OCI-LY7 (cell line): Measurements from ENCODE around the gene SMIM17. TPM values are rescaled to one million over a fixed set of nuclear protein-coding genes. Genes with fewer than 3 reads are reported as not detected.

Experiments used
- BruUV-seq: library from RNA; stranded (reverse); fragments of 400-500 nt; replicated peaks from 2 replicates; lab custom pipeline; 2021; lab: Mats Ljungman, UMichigan
- CTCF ChIA-PET: fragments of 300-600 bp; sonication (Branson Sonifier 250); formaldehyde crosslinking; loops from one replicate; lab custom pipeline; 2022; ENCODE audit warnings: antibody characterized with exemption; ENCODE audit not compliant: unreplicated experiment; lab: Charles Lee
- POLR2A ChIA-PET: fragments of 300-600 bp; sonication (Branson Sonifier 250); formaldehyde crosslinking; loops from one replicate; lab custom pipeline; 2022; ENCODE audit warnings: antibody characterized with exemption; lab: Charles Lee
- DNase-seq: peaks from one replicate; pipeline ENCODE4 v3.0.0-alpha.2; 2015; ENCODE audit warnings: low spot score
- H2AFZ ChIP-seq: fragments of 200-600 bp; sonication (generic), shearing (Covaris generic); 2 replicates; pipeline ENCODE4 v1.6.1; 2014; ENCODE audit warnings: mild to moderate bottlenecking, antibody characterized with exemption, low read length, moderate library complexity
- H3K27ac ChIP-seq: fragments of 200-600 bp; sonication (generic); 2 replicates; pipeline ENCODE4 v1.5.1; 2014; ENCODE audit warnings: mixed run types, low read depth, mild to moderate bottlenecking, moderate library complexity, low read length, inconsistent platforms; ENCODE audit not compliant: poor library complexity, severe bottlenecking
- H3K36me3 ChIP-seq: fragments of 200-600 bp; sonication (generic); 2 replicates; pipeline ENCODE4 v1.6.1; 2014; ENCODE audit warnings: mild to moderate bottlenecking, antibody characterized with exemption, low read length, moderate library complexity, mixed read lengths; ENCODE audit not compliant: insufficient read depth
- H3K4me1 ChIP-seq: fragments of 200-600 bp; sonication (generic); 2 replicates; pipeline ENCODE4 v1.5.1; 2014; ENCODE audit warnings: mild to moderate bottlenecking, low read length; ENCODE audit not compliant: insufficient read depth, poor library complexity, severe bottlenecking
- H3K4me2 ChIP-seq: fragments of 200-600 bp; sonication (generic); 2 replicates; pipeline ENCODE4 v1.6.1; 2014; ENCODE audit warnings: mild to moderate bottlenecking, low read length
- H3K4me3 ChIP-seq: fragments of 200-600 bp; sonication (generic); 2 replicates; pipeline ENCODE4 v1.5.1; 2014; ENCODE audit warnings: mild to moderate bottlenecking, low read depth, low read length; ENCODE audit not compliant: poor library complexity, severe bottlenecking
- H3K79me2 ChIP-seq: fragments of 200-600 bp; sonication (generic); 2 replicates; pipeline ENCODE4 v1.6.1; 2016; ENCODE audit warnings: low read depth, mild to moderate bottlenecking, low read length, moderate library complexity, mixed read lengths; ENCODE audit not compliant: insufficient read depth
- H3K9me2 ChIP-seq: fragments of 200-600 bp; sonication (generic); 2 replicates; pipeline ENCODE4 v1.6.1; 2016; ENCODE audit warnings: mild to moderate bottlenecking, low read length, mixed read lengths; ENCODE audit not compliant: insufficient read depth
- H3K9me3 ChIP-seq: fragments of 200-600 bp; sonication (generic); 2 replicates; pipeline ENCODE4 v1.6.1; 2014; ENCODE audit warnings: mild to moderate bottlenecking, mixed run types, low read length, mixed read lengths
- H4K20me1 ChIP-seq: fragments of 200-600 bp; sonication (generic); 2 replicates; pipeline ENCODE4 v1.6.1; 2014; ENCODE audit warnings: mild to moderate bottlenecking, antibody characterized with exemption, low read length, moderate library complexity, mixed read lengths; ENCODE audit not compliant: insufficient read depth
- EZH2phosphoT487 ChIP-seq: fragments of 200-600 bp; sonication (generic); IDR thresholded peaks from 2 replicates; pipeline ENCODE4 v1.6.1; 2018; ENCODE audit warnings: low read depth, borderline replicate concordance, mild to moderate bottlenecking, mixed run types, antibody characterized with exemption, low read length, moderate library complexity, mixed read lengths
- intact Hi-C: fragments of 100-400 bp; cut with micrococcal nuclease; formaldehyde crosslinking; loops from one replicate; pipeline ENCODE4 v1.10.0; 2022; ENCODE audit not compliant: unreplicated experiment
- total RNA-seq, 2 experiments: library from RNA; depleted of rRNA in 1 of 2; stranded (reverse); fragments of >200 nt in 1 of 2; shearing (Covaris generic) in 1 of 2; gene quantifications; 2 replicates each; pipeline ENCODE4 v1.2.3, GENCODE V29; 2014 to 2022
- TF ChIP-seq, protein P1 (sequence below): fragments of 200-600 bp; sonication (generic); conservative IDR thresholded peaks from 2 replicates; pipeline ENCODE4 v1.5.1; 2014; ENCODE audit warnings: mild to moderate bottlenecking, antibody characterized with exemption, low read length, moderate library complexity, mixed read lengths

The SMIM17 gene
- total RNA-seq, 2 experiments from 2014 or later, result not detected

DNA sequence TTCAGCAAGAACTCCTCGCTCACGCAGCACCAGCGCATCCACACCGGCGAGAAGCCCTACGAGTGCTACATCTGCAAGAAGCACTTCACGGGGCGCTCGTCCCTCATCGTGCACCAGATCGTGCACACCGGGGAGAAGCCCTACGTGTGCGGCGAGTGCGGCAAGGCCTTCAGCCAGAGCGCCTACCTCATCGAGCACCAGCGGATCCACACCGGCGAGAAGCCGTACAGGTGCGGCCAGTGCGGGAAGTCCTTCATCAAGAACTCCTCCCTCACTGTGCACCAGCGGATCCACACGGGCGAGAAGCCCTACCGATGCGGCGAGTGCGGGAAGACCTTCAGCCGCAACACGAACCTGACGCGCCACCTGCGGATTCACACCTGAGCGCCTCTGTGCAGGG is 20.6 kb upstream of the SMIM17 start:
- Histone ChIP-seq H3K4me3 (no peak overlapping the region), H3K79me2 (no peaks in the 10 kb centered on the region), H3K4me1 (no peaks in the 10 kb centered on the region), H3K9me3 (no peaks in the 10 kb centered on the region), H3K27ac (no peak overlapping the region), H3K4me2 (no peak overlapping the region), H3K36me3 (peaks cover 14% of the 10 kb centered on the region; the same call in 1 of the 2 replicates), H3K9me2 (no peaks in the 10 kb centered on the region), H2AFZ (no peak overlapping the region), H4K20me1 (no peaks in the 10 kb centered on the region)
- CTCF ChIA-PET, result no interaction called here
- no peak for DNase-seq
- intact Hi-C loops, result no loop called here
- TF ChIP-seq, protein P1, sequence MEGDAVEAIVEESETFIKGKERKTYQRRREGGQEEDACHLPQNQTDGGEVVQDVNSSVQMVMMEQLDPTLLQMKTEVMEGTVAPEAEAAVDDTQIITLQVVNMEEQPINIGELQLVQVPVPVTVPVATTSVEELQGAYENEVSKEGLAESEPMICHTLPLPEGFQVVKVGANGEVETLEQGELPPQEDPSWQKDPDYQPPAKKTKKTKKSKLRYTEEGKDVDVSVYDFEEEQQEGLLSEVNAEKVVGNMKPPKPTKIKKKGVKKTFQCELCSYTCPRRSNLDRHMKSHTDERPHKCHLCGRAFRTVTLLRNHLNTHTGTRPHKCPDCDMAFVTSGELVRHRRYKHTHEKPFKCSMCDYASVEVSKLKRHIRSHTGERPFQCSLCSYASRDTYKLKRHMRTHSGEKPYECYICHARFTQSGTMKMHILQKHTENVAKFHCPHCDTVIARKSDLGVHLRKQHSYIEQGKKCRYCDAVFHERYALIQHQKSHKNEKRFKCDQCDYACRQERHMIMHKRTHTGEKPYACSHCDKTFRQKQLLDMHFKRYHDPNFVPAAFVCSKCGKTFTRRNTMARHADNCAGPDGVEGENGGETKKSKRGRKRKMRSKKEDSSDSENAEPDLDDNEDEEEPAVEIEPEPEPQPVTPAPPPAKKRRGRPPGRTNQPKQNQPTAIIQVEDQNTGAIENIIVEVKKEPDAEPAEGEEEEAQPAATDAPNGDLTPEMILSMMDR, result no peak
- no peak for TF ChIP-seq EZH2phosphoT487
- no TSS peak for BruUV-seq
- POLR2A ChIA-PET, result no interaction called here

DNA sequence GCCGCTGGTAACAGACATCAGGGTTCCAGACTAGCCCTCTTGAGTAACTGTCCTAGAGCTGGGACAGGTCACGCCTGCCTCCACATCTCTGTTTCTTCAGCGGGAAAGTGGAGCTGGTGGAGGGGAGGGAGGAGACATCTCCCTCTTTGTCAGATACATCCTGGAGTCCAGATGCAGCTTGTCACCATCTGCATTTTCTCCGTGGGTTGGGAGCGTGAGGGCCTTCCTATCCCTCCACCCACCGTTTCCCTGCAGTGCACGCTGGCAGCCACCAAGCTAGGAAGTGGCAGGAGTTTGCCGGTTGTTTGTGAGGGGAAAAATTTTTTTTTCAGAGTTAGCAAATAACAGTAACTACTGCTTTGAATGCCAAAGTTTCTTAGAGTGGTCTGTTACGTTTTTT is 20.0 kb upstream of the SMIM17 start:
- no TSS peak for BruUV-seq
- Histone ChIP-seq H3K27ac (no peak overlapping the region), H3K4me1 (no peaks in the 10 kb centered on the region), H3K79me2 (no peaks in the 10 kb centered on the region), H4K20me1 (no peaks in the 10 kb centered on the region), H3K36me3 (peaks cover 7% of the 10 kb centered on the region; the same call in 1 of the 2 replicates), H3K9me2 (no peaks in the 10 kb centered on the region), H3K9me3 (no peaks in the 10 kb centered on the region), H3K4me2 (no peak overlapping the region), H3K4me3 (no peak overlapping the region), H2AFZ (no peak overlapping the region)
- ChIA-PET CTCF (no interaction called here), POLR2A (no interaction called here)
- no peak for TF ChIP-seq EZH2phosphoT487
- TF ChIP-seq, protein P1, result no peak
- no peak for DNase-seq
- intact Hi-C loops, result no loop called here

DNA sequence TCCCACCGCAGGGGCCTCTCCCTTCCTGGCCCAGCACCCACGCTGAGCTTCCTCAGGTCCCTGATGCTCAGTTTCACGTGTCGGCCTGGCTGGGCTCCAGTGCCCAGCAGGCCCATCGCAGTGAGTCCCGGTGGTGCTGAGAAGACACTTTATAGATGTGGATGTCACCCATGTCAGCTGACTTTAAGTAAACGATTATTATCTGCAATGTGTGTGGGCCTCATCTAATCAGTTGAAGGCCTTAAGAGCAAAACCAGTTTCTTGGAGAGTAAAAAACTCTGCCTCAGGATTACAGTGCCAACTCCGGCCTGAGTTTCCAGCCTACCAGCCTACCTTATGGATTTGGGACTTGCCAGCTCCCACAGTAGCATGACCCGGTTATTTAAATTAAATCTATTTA is 17.3 kb upstream of the SMIM17 start:
- POLR2A ChIA-PET, result no interaction called here
- no peak overlapping the region for H3K4me3 ChIP-seq
- no peak overlapping the region for H3K27ac ChIP-seq
- no peaks in the 10 kb centered on the region for H3K4me1 ChIP-seq
- no peak for TF ChIP-seq EZH2phosphoT487
- TF ChIP-seq, protein P1, result no peak
- CTCF ChIA-PET, result no interaction called here
- no peaks in the 10 kb centered on the region for H4K20me1 ChIP-seq
- H3K4me2 ChIP-seq, result no peak overlapping the region
- no TSS peak for BruUV-seq
- H3K9me3 ChIP-seq, result no peaks in the 10 kb centered on the region
- no peak overlapping the region for H2AFZ ChIP-seq
- intact Hi-C loops, result no loop called here
- DNase-seq, result no peak
- H3K9me2 ChIP-seq, result no peaks in the 10 kb centered on the region
- H3K36me3 ChIP-seq, result peaks cover 5% of the 10 kb centered on the region; the same call in 1 of the 2 replicates
- no peaks in the 10 kb centered on the region for H3K79me2 ChIP-seq
